GM18498 (cell line): ENCODE results near the gene JAKMIP1.

Experiments
- ATAC-seq: cut with Tn5 transposase; IDR thresholded peaks from one replicate; pipeline ENCODE4 v1.9.1; 2021; ENCODE audit warnings: mild to moderate bottlenecking, moderate library complexity; ENCODE audit not compliant: unreplicated experiment

The JAKMIP1 gene

GRCh38 chr4:6122496-6122895 is 77.9 kb downstream of the JAKMIP1 start:
- ATAC-seq = no peak

GRCh38 chr4:6121941-6122340 is 78.4 kb downstream of the JAKMIP1 start:
- no peak for ATAC-seq

GRCh38 chr4:6121276-6121850 is 79.0 kb downstream of the JAKMIP1 start:
- no peak for ATAC-seq

- no peak for ATAC-seq
Observed at GRCh38 chr4:6120361-6120760, 80.0 kb downstream of the JAKMIP1 start.

GRCh38 chr4:6119507-6120020 is 80.8 kb downstream of the JAKMIP1 start:
- ATAC-seq = no peak

- ATAC-seq = no peak
Observed at GRCh38 chr4:6118201-6118600, 82.1 kb downstream of the JAKMIP1 start.

GRCh38 chr4:6116696-6117285 is 83.6 kb downstream of the JAKMIP1 start:
- ATAC-seq = no peak

- no peak for ATAC-seq
Observed at GRCh38 chr4:6115746-6116586, 84.4 kb downstream of the JAKMIP1 start.

- no peak for ATAC-seq
Observed at GRCh38 chr4:6115342-6115741, 85.0 kb downstream of the JAKMIP1 start.

GRCh38 chr4:6114601-6115000 is 85.7 kb downstream of the JAKMIP1 start:
- ATAC-seq = no peak

GRCh38 chr4:6114181-6114580 is 86.2 kb downstream of the JAKMIP1 start:
- ATAC-seq = no peak

GRCh38 chr4:6113641-6114040 is 86.7 kb downstream of the JAKMIP1 start:
- ATAC-seq = no peak

- no peak for ATAC-seq
Observed at GRCh38 chr4:6112606-6113290, 87.6 kb downstream of the JAKMIP1 start.

GRCh38 chr4:6111354-6111960 is 88.9 kb downstream of the JAKMIP1 start:
- ATAC-seq = no peak

- ATAC-seq = no peak
Observed at GRCh38 chr4:6110681-6111353, 89.5 kb downstream of the JAKMIP1 start.

- ATAC-seq = no peak
Observed at GRCh38 chr4:6109842-6110560, 90.3 kb downstream of the JAKMIP1 start.

GRCh38 chr4:6107886-6108285 is 92.5 kb downstream of the JAKMIP1 start:
- ATAC-seq = no peak

GRCh38 chr4:6107114-6107791 is 93.1 kb downstream of the JAKMIP1 start:
- ATAC-seq = no peak

GRCh38 chr4:6106156-6106555 is 94.2 kb downstream of the JAKMIP1 start:
- no peak for ATAC-seq
